ENCODE results near the gene CTXN2. TPM values are rescaled to one million over a fixed set of nuclear protein-coding genes. Genes with fewer than 3 reads are reported as not detected.

The CTXN2 gene
- total RNA-seq, 1 experiment from 2014 or later: 0.11 TPM

GRCh38 chr15:48145923-48146322, 45.5 kb upstream of the CTXN2 start:
- no peak for DNase-seq
- no peak overlapping the region for H3K9ac ChIP-seq (ENCODE audit: extremely low read depth, insufficient read length, low read length)
- no peaks in the 10 kb centered on the region for H3K4me1 ChIP-seq (ENCODE audit: insufficient read depth, low read length)
- no peak overlapping the region for H3K27ac ChIP-seq (ENCODE audit: insufficient read length, low read depth, low read length)
- no peak overlapping the region for H3K4me2 ChIP-seq (ENCODE audit: insufficient read depth, insufficient read length, low read length)
- Mint-ChIP-seq H3K9me3 (no peaks in the 10 kb centered on the region), H3K36me3 (ENCODE audit: insufficient read depth in 1 of 3, low read depth in 3 of 3) (peaks cover 5 to 37% (median 35%) of the 10 kb centered on the region in 3 experiments; a peak in 6 of 7 replicates), H3K4me1 (peaks cover 9 to 13% of the 10 kb centered on the region in 2 experiments), H3K27ac (no peak overlapping the region), H3K4me3 (no peak overlapping the region), H3K27me3 (ENCODE audit: low read depth) (no peaks in the 10 kb centered on the region)
- H3K79me1 ChIP-seq (ENCODE audit: insufficient read depth, low read depth, low read length, poor library complexity, severe bottlenecking): no peaks in the 10 kb centered on the region
- H3K79me2 ChIP-seq (ENCODE audit: insufficient read depth, low read length): no peaks in the 10 kb centered on the region
- H2BK20ac ChIP-seq (ENCODE audit: low read depth, low read length, poor library complexity, severe bottlenecking): no peak overlapping the region
- no peak overlapping the region for H4K8ac ChIP-seq (replicated peaks; ENCODE audit: insufficient read length, low read depth, low read length)
- no peak overlapping the region for H3T11ph ChIP-seq (ENCODE audit: low read length)
- H2BK120ac ChIP-seq (ENCODE audit: low read depth, low read length, poor library complexity, severe bottlenecking): no peak overlapping the region
- H3K23ac ChIP-seq (ENCODE audit: insufficient read length, low read depth, low read length): no peak overlapping the region
- H4K5ac ChIP-seq (ENCODE audit: insufficient read length, low read depth, low read length): no peak overlapping the region
- H2BK5ac ChIP-seq (ENCODE audit: insufficient read length, low read length): no peak overlapping the region
- TF ChIP-seq, protein P1, sequence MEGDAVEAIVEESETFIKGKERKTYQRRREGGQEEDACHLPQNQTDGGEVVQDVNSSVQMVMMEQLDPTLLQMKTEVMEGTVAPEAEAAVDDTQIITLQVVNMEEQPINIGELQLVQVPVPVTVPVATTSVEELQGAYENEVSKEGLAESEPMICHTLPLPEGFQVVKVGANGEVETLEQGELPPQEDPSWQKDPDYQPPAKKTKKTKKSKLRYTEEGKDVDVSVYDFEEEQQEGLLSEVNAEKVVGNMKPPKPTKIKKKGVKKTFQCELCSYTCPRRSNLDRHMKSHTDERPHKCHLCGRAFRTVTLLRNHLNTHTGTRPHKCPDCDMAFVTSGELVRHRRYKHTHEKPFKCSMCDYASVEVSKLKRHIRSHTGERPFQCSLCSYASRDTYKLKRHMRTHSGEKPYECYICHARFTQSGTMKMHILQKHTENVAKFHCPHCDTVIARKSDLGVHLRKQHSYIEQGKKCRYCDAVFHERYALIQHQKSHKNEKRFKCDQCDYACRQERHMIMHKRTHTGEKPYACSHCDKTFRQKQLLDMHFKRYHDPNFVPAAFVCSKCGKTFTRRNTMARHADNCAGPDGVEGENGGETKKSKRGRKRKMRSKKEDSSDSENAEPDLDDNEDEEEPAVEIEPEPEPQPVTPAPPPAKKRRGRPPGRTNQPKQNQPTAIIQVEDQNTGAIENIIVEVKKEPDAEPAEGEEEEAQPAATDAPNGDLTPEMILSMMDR (conservative IDR thresholded peaks at IDR 0.05): no peak
- no peak overlapping the region for H3K14ac ChIP-seq (ENCODE audit: insufficient read depth, low read length)
- H4K20me1 ChIP-seq (ENCODE audit: control insufficient read depth, insufficient read depth, insufficient read length): no peaks in the 10 kb centered on the region
- H3K9me3 ChIP-seq (ENCODE audit: control insufficient read depth, low read depth, low read length): no peaks in the 10 kb centered on the region
- H3K56ac ChIP-seq (ENCODE audit: insufficient read length, low read depth, low read length): no peak overlapping the region
- no peaks in the 10 kb centered on the region for H3K23me2 ChIP-seq (ENCODE audit: insufficient read length, low read depth, low read length, poor library complexity, severe bottlenecking)
- H2AFZ ChIP-seq (ENCODE audit: low read length): no peak overlapping the region
- no peaks in the 10 kb centered on the region for H3K27me3 ChIP-seq (ENCODE audit: insufficient read depth, low read length)
- no peak overlapping the region for H3K18ac ChIP-seq (ENCODE audit: insufficient read length, low read depth, low read length)
- no peak overlapping the region for H2AK5ac ChIP-seq (ENCODE audit: insufficient read length, low read length)
- H4K91ac ChIP-seq (ENCODE audit: insufficient read length, low read depth, low read length): no peak overlapping the region
- no peak overlapping the region for H3K4ac ChIP-seq (ENCODE audit: low read depth, low read length)
- H2BK12ac ChIP-seq (ENCODE audit: insufficient read length, low read depth, low read length): no peak overlapping the region
- no peak overlapping the region for H2BK15ac ChIP-seq (ENCODE audit: low read depth, low read length)
